ENCODE data around the gene RHAG.
"Not testable (repeated sequence)": the region's sequence is repeated elsewhere in the genome, so short reads cannot be mapped to it uniquely, and the experiment has no call there.

RHAG gene

DNA sequence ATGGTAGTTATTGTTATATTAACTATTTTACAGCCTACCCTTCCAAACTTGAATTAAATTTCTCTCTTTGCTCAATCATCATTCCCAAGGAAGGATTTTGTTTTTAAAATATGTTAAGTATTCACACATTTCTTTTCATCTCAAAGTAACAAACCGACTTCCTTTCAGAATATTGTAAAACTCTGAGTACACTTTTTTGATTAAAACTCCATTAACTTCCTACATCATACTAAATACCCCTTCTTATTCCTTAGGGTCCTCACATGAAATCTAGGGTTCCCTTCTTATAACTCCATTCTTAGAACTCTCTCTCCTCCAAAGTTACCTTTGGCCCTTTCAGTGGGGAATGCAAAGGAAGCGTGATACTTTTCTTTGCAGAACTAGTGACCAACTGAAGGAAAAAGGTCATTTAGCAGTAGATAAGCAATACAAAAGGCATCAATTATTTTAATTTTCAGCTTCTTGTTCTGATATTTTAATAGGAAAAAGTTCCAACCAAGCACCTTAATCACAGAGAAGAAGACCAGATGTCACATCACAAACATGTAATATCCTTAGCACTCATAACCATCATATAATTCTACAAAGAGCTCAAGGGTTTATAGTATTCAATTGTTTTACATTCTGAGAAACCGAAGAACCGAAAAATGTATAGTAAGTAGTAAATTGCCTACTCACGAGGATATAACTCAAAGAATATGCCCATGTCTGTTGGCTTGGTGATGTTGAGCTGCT is 494 bp downstream of the RHAG start:
- no peak for DNase-seq (ENCODE audit: low read depth in 2 of 2)

DNA sequence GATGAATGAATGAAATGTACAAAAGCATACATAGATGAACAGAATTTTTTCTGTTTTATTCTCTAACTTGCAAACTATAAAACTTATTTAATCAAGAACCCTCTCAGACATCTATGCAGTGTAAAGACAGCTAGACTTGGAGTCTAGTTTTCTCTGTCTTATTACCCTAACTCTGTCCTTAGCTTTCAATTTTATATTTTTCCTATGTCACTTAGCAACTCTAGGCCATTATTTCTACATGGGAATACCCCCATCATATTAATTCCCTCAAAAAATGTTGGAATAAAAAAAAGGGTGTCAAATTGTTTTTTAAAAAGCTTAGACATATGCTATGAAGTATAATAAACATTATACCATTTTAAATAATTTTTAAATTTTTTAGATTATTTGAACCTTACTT is 1.2 kb downstream of the RHAG start:
- DNase-seq (ENCODE audit: low read depth in 2 of 2), result no peak

DNA sequence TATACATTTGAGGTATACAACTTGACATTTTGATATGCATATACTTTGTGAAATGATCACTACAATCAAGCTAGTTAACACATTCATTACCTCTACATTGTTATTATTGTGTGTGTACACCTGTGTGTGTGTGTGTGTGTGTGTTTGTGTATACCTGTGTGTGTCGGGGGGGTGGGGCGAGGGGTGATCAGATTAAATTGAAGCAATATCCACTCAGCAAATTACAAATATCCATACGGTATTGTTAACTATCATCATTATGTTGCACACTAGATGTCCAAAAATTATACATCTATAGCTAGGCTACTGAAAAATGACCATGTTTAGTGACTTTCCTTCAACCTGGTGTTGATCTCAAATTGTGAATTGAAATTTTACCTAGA is 1.8 kb downstream of the RHAG start:
- no peak for DNase-seq (ENCODE audit: low read depth in 2 of 2)

DNA sequence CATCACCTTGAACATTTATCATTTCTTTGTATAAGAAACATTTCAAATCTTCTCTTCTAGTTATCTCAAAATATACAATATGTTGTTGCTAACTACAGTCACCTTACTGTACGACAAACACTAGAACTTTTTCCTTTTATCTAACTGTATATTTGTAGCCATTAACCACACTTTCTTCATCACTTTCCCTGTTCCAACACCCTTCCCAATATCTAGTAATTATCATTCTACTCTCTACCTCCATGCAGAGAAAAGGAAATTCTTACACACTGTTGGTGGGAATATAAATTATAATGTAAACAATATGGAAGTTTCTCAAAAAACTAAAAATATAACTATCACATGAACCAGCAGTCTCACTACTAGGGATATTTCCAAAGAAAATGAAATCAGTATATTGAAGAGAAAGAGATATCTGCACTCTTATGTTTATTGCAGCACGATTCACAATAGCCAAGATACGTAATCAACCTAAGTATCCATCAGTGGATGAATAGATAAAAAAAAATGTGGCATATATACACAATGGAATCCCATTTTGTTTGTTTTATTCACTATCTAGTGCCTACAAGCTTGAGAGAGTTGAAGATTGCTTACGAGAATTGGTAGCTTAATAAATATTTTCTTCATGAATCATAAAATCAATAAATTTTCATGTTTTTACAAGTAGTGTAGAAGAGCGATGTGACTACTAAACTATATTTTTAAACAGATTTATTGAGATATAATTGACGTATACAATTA is 2.4 kb downstream of the RHAG start:
- no peak for DNase-seq (ENCODE audit: low read depth in 2 of 2)

DNA sequence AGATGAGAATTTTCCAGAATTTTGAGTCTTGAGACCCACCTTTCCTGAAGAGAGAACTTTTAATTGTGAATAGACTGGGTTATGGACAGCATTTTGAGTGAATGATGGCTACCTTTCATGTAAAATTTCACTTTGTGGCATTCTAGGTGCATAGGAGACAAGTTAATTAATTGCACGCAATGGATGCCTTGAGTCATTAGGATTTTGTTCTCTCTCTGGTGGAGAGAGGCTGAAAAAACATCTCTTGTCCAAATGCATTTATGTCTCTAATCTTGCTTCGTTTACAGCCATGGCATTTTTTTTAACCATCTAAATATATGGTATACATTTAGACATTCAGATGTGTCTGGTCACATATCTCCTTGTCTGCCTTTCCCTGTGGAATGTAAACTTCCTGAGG is 3.1 kb downstream of the RHAG start:
- DNase-seq (ENCODE audit: low read depth in 2 of 2), result no peak

DNA sequence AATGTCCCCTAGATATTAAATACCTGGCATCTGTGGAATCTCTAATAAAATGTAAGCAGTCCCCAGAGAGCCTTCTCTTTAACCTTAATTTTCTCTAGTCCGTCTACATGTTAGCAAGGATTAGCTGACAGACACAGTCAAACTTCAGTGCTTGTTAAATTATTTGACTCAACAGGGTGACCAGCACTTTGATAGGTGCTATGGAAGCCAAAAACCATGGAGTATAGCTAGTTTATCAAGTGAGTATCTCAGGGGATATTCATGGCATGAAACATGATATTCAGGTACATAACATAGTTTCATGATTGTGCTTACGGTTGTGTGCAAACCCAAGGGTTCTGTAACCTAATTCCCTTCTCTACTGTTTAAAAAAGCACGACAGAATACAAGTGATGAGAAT is 3.9 kb downstream of the RHAG start:
- no peak for DNase-seq (ENCODE audit: low read depth in 2 of 2)

DNA sequence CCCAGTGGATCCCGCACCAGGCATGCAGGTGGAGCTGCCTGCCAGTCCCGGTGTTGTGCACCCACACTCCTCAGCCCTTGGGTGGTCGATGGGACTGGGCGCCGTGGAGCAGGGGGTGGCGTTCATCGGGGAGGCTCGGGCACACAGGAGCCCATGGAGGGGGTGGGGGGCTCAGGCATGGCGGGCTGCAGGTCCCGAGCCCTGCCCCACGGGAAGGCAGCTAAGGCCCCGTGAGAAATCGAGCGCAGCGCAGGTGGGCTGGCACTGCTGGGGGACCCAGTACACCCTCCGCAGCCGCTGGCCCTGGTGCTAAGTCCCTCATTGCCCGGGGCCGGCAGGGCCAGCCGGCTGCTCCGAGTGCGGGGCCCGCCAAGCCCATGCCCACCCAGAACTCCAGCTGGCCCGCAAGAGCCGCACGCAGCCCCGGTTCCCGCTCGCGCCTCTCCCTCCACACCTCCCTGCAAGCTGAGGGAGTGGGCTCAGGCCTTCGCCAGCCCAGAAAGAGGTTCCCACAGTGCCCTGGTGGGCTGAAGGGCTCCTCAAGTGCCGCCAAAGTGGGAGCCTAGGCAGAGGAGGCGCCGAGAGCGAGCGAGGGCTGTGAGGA is 7.1 kb downstream of the RHAG start:
- not testable (repeated sequence) for DNase-seq (ENCODE audit: low read depth in 2 of 2)

DNA sequence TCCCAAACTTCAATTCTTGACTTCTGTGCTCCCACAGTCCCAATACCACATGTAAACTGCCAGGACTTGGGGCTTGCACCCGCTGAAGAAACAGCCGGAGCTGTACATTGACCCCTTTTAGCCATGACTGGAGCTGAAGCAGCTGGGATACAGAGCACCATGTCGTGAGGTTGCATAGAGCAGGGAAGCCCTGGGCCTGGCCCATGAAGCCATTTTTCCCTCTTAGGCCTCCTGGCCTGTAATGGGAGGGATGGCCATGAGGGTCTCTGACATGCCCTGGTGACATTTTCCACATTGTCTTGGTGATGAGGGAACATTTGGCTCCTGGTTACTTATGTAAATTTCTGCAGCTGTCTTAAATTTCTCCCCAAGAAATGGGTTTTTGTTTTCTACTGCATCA is 9.8 kb downstream of the RHAG start:
- DNase-seq (ENCODE audit: low read depth in 2 of 2), result no peak

DNA sequence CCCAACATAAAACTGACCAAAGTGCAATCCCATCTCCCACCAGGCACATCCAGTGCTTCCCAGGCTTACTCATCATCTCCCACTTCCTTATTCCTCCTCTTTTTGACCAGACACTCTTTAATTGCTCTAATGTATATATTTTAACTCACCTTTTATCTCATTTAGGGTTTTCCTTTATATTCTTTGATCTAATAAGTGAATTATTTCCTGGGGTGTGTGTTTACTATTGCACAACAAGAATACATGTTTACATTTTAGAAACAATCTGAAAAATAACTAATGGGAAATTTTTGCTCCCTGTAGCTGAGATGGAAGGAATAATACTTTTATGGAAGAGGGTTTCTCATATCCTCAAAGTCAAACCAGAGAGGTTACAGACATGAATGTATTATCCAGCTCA is 18.4 kb downstream of the RHAG start:
- no peak for DNase-seq (ENCODE audit: low read depth in 2 of 2)

DNA sequence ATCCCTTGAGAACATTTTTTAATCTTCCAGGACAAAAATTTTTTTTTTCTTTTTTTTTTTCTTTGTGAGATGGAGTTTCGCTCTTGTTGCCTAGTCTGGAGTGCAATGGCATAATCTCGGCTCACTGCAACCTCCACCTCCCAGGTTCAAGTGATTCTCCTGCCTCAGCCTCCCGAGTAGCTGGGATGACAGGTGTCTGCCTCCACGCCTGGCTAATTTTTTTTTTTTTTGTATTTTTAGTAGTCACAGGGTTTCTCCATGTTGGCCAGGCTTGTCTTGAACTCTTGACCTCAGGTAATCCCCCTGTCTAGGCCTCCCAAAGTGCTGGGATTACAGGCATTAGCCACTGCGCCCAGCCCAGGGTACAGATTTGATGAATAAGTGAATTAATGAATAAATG is 22.5 kb downstream of the RHAG start:
- not testable (repeated sequence) for DNase-seq (ENCODE audit: low read depth in 2 of 2)

DNA sequence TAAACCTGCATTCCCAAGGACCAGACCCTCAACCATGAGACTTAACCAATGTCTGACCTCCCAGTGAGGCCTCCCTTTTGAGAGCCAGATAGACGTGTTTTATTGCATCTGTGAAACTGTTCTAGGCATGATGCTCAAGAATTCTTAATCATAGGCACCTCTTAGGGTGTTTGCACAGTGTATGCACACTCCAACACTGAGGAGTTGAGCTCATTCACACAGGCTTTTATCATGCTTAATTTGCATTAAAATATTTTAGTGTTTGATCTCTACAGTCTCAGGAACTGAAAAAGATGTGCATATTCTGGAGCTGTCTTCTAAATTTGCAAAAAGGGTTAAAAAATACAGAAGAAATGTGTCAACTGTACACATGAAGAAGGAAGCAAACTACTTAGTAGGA is 27.4 kb downstream of the RHAG start:
- no peak for DNase-seq (ENCODE audit: low read depth in 2 of 2)

DNA sequence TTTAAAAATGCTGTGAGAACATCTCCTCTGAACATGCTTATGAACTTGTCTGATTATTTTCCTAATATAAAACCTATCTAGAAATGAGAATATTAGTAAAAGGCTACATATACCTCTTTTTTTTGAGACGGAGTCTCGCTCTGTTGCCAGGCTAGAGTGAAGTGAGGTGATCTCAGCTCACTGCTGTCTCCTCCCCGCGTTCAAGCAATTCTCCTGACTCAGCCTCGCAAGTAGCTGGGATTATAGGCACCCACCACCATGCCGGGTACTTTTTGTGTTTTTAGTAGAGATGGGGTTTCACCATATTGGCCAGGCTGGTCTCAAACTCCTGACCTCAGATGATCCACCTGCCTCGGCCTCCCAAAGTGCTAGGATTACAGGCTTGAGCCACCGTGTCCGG is 28.4 kb downstream of the RHAG start:
- not testable (repeated sequence) for DNase-seq (ENCODE audit: low read depth in 2 of 2)

DNA sequence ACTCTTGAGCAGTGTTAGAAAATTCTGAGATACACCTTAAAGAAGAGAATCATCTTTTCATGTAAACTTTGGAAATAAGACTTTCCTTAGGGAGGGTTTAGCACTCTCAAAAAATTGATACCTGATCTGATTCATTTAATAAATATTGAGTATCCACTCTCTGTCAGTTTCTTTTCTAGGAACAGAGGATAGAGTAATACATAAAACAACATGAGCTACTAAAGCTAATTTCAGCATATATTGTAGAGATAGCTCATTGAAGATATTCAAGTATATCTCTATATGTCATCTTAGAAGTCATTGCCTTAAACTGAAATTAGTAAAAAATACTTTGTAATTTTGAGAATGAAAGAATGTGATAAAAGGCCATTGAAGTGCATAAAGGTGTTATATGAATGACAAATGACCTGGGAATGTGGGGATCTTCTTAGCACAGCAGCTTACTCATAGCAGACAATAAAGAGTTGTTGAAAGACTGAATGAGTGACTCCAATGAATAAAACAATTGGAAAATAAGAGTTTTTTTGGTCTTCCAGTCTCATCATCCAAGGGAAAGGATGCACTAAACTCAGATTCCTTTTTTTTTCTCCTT is 29.2 kb downstream of the RHAG start:
- no peak for DNase-seq (ENCODE audit: low read depth in 2 of 2)

DNA sequence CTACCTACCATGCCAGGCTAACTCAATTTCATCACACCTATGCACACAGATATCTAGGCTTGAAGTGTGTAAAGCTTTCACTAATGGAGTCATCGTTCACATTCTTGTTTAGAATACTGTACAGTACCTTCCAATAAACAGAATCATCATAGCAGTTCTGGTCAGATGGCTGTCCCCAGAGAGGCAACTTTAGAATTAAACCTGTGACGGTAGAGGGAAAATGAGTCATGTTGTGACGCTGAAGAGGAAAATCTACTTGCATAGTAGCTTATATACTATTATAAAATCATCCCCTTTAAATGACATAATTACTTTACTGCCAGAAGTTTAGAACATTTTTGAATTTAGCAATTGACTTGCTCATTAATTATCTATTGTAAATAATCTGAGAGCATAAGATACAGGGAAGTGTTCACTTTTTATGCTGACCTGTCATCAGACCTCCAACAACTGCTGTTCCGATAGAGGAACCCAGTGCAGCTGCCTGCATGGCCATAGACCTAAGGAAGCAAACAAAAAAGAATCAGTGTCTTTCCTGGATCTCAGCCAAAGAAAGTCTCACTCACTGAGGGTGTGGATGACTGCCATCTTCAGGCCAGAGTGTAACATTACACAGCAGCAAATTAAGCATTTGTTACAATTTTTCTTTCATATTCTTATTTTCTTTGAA is 29.8 kb downstream of the RHAG start:
- DNase-seq (ENCODE audit: low read depth in 2 of 2), result no peak

DNA sequence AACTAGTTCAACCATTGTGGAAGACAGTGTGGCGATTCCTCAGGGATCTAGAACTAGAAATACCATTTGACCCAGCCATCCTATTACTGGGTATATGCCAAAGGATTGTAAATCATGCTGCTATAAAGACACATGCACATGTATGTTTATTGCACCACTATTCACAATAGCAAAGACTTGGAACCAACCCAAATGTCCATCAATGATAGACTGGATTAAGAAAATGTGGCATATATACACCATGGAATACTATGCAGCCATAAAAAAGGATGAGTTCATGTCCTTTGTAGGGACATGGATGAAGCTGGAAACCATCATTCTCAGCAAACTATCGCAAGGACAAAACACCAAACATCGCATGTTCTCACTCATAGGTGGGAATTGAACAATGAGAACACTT is 32.6 kb downstream of the RHAG start:
- not testable (repeated sequence) for DNase-seq (ENCODE audit: low read depth in 2 of 2)

DNA sequence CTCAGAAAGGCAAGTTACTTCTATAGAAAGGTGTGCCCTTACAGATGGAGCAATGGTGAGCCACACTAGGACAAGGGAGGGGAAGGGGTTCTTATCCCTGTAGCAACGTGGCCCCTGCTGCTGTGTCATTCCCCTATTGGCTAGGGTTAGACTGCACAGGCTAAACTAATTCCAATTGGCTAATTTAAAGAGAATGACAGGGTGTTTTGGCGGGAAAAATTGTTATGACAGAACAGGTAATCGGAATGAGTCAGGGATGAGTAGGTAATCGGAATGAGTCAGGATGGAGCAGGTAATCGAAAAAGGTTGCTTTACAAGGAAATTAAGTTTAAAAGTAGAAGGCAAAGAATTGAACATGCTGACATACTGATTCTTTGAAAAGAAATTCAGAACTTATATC is 49.4 kb downstream of the RHAG start:
- not testable (repeated sequence) for DNase-seq (ENCODE audit: low read depth in 2 of 2)

DNA sequence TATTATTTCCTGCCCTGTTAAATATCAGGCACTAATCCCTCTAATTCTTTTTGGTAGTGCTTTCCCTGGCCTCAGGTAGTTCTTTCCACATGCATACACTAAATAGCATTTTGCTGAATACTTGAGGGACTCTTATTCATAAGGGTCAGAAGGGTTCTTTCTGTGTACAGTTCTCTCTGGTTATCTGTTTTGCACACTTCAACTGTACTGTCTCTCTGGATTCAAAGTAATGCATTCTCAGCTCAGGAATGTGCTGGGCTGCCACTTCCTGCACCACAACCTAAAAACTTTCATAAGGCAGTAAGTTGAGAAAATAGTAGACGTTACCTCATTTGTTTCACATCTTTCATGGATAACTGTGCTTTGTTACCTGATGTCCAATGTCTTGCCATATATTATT is 54.1 kb downstream of the RHAG start:
- no peak for DNase-seq (ENCODE audit: low read depth in 2 of 2)

DNA sequence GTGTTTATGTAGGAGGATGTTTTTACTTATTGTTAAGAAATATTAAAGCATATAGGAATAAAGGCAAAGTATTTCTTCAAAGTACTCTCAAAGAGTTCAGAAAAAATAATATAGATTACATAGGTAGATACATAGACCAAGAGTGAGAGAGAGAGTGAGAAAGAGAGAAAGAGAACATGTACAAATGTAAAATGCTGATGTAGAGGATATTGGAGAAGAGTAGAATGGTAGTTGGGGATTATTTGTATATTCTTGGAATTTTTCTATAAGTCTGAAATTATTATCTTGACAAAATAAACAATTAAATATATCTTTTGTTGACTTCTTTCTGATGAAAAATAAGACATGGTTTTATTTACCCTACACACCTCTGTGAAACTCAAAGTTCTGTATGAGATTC is 57.0 kb downstream of the RHAG start:
- no peak for DNase-seq (ENCODE audit: low read depth in 2 of 2)

DNA sequence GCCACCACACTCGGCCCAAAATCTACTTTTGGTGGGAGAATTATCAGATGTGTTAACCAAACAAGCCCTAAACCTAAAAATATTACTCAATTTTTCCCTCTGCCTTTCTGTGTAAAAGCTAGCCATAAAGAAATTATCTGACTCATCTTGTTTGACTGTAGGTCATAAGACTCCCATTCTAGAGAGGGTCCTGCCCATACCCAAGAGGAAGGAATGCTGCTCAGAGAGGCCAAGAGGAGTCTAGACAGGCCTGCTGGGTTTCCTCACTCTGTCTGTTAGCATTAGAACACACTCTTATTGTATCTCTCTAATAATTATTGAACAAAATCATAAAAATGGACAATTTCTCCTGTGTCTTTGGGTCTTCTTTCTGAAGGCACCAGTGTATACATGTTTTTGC is 60.0 kb downstream of the RHAG start:
- DNase-seq (ENCODE audit: low read depth in 2 of 2), result no peak

DNA sequence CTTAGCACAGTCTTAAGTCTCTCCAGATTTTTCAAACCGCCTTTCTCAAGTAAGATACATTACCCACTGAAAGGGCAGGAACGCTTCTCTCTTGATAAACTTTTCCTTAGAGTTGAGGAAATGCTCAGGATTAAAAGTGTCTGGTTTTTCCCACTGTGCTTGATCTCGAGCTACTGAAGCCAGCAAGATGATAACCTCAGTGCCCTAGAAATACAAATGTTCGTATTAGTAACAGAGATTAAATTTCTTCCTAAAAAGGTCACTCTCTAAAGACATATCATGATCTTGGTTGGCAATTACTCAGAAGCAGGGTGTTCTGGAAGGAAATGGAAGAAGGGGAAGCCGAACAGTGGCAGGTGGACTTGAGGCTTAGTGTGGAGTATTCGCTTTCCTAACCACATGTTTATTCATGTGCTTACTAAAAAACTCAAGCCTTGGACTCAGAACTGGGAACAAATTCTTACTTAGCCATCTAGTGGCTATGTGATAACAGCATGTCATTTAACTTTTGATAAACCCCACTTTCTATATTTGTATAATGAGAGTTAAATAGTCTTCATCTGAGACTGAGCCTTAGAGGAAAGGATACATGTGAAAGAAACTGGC is 66.1 kb downstream of the RHAG start:
- DNase-seq (ENCODE audit: low read depth in 2 of 2), result no peak

DNA sequence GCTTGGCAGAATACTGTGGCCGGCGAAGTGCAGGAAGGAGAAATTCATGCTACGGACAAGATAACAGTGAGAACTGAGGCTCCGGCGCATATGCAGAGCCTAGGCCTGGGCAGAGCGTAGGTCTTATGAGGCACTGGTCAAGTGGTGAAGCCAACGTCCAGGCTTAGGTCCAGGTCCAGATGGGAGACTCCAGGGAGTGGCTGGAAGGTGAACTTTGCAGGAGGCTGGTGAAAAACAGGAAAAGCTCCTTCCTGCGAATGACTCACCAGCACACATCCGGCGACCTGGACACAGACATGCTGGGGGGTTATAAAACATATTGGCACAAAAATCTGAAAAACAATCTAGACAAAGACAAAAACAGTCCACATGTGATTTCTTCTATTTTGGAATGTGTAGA is 70.8 kb downstream of the RHAG start:
- no peak for DNase-seq (ENCODE audit: low read depth in 2 of 2)

DNA sequence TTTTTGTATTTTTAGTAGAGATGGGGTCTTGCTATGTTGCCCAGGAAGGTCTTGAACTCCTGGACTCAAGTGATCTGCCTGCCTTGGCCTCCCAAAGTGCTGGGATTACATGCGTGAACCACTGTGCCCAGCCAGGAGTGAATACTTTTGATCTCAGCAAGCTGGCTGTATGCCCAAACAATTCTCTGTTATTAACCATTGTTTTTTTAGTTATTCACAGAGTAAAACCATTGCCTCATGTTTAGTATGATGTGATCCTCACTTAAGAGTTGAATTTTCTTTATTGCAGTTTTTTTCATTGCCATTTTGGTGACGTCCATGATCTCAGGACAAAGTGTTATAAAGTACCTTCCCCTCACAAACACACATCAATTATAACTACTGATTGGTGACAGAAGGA is 71.4 kb downstream of the RHAG start:
- DNase-seq (ENCODE audit: low read depth in 2 of 2), result no peak

Data from stimulated activated CD8-positive, alpha-beta memory T cell treated with anti-CD3 and anti-CD28 coated beads, Interleukin-15, amount 100 ng/mL, for 4 hours (primary cell).